HepG2 (cell line): ENCODE results near the gene PRMT7. TPM values are rescaled to one million over a fixed set of nuclear protein-coding genes. Genes with fewer than 3 reads are reported as not detected.

Source experiments
- ATAC-seq: fragments of 200-7000 bp; cut with Tn5 transposase; 3 replicates; pipeline ENCODE4 v1.9.1; 2020; ENCODE audit warnings: mild to moderate bottlenecking, moderate library complexity
- BruUV-seq: library from RNA; stranded (reverse); fragments of 400-500 nt; replicated peaks from 2 replicates; lab custom pipeline; 2021; lab: Mats Ljungman, UMichigan
- CTCF ChIA-PET: fragments of 300-600 bp; formaldehyde crosslinking; extraction: SDS; loops from one replicate; lab custom pipeline; 2021; ENCODE audit warnings: low total read pairs, inconsistent platforms, low intra/inter-chr PET ratio; lab: Yijun Ruan, JAX
- POLR2A ChIA-PET: fragments of 350-600 bp; sonication (Branson Sonifier 250); formaldehyde crosslinking; loops from one replicate; lab custom pipeline; 2020; ENCODE audit warnings: antibody characterized with exemption, inconsistent platforms; lab: Yijun Ruan, JAX
- DNase-seq: peaks from one replicate; pipeline ENCODE4 v3.0.0-alpha.2; 2015; ENCODE audit warnings: low spot score
- FAIRE-seq: peaks from 3 replicates; lab custom pipeline; 2011; peaks lifted over from hg19 to GRCh38; lab: Jason Lieb, UNC
- H2AFZ ChIP-seq: one replicate; pipeline ENCODE4 v1.6.1; 2011; ENCODE audit warnings: low read length, inconsistent platforms
- H3K27ac ChIP-seq: fragments of 300-600 bp; 3 replicates; pipeline ENCODE4 v1.8.0; 2011; ENCODE audit warnings: mixed run types, mild to moderate bottlenecking, mixed read lengths, low read length, inconsistent platforms; ENCODE audit not compliant: insufficient read depth; ENCODE audit errors: extremely low read length
- H3K27me3 ChIP-seq, 2 experiments: fragments of 200-600 bp in 1 of 2; 2 replicates in 1 of 2; 3 replicates in 1 of 2; pipeline versions ENCODE4 v1.6.0 to v1.8.0; 2011; ENCODE audit warnings: low read length in 2 of 2, mild to moderate bottlenecking in 2 of 2, moderate library complexity in 2 of 2, inconsistent platforms in 1 of 2; ENCODE audit not compliant: insufficient read depth in 2 of 2, control insufficient read depth in 1 of 2
- H3K36me3 ChIP-seq, 2 experiments: fragments of 200-600 bp in 1 of 2; replicated peaks in 1 of 2; 2 replicates in 1 of 2; 3 replicates in 1 of 2; pipeline versions ENCODE4 v1.5.1 to v1.8.0; 2011; ENCODE audit warnings: low read length in 2 of 2, inconsistent platforms in 1 of 2; ENCODE audit not compliant: insufficient read depth in 2 of 2, control insufficient read depth in 1 of 2
- H3K4me1 ChIP-seq: 2 replicates; pipeline ENCODE4 v1.5.1; 2012; ENCODE audit warnings: low read length, inconsistent platforms; ENCODE audit not compliant: insufficient read depth
- H3K4me2 ChIP-seq: 2 replicates; pipeline ENCODE4 v1.6.0; 2011; ENCODE audit warnings: low read depth, low read length, inconsistent platforms
- H3K4me3 ChIP-seq, 3 experiments: fragments of 200-600 bp in 1 of 3; sonication (generic), shearing (Covaris generic) in 1 of 3; replicated peaks in 1 of 3; 2 replicates each; pipeline ENCODE4 v1.5.1; 2011 to 2016; ENCODE audit warnings: low read length in 3 of 3, inconsistent platforms in 2 of 3, low read depth in 2 of 3, mild to moderate bottlenecking in 2 of 3, control low read depth in 1 of 3, mixed read lengths in 1 of 3; ENCODE audit not compliant: insufficient read depth in 1 of 3
- H3K79me2 ChIP-seq: one replicate; pipeline ENCODE4 v1.6.1; 2011; ENCODE audit warnings: low read length, inconsistent platforms; ENCODE audit not compliant: insufficient read depth
- H3K9ac ChIP-seq: 2 replicates; pipeline ENCODE4 v1.6.0; 2011; ENCODE audit warnings: mild to moderate bottlenecking, low read depth, low read length, inconsistent platforms; ENCODE audit not compliant: insufficient read depth
- H3K9me3 ChIP-seq: 2 replicates; pipeline ENCODE4 v1.5.1; 2012; ENCODE audit warnings: mild to moderate bottlenecking, low read length
- H4K20me1 ChIP-seq: 2 replicates; pipeline ENCODE4 v1.6.0; 2011; ENCODE audit warnings: inconsistent platforms, mild to moderate bottlenecking, low read length, moderate library complexity; ENCODE audit not compliant: insufficient read depth
- FOSL2 ChIP-seq: sonication (generic); formaldehyde crosslinking; IDR thresholded peaks from 2 replicates; pipeline ENCODE4 v1.4.0; 2020; ENCODE audit warnings: missing genetic modification reagents
- FOXA1 ChIP-seq, 2 experiments: fragments of 450-650 bp in 1 of 2; sonication (generic) in 1 of 2; formaldehyde crosslinking in 1 of 2; IDR thresholded peaks; 2 replicates each; pipeline versions ENCODE4 v1.4.0 to v1.6.1; 2016 to 2020; ENCODE audit warnings: missing genetic modification reagents in 1 of 2
- HDAC1 ChIP-seq: sonication (generic); formaldehyde crosslinking; IDR thresholded peaks from 2 replicates; pipeline ENCODE4 v1.5.1; 2020; ENCODE audit warnings: mild to moderate bottlenecking, missing genetic modification reagents
- MXI1 ChIP-seq: IDR thresholded peaks from 3 replicates; pipeline ENCODE4 v1.6.1; 2012; ENCODE audit warnings: low read depth, low read length, inconsistent platforms, borderline replicate concordance
- SAP130 ChIP-seq: IDR thresholded peaks from 2 replicates; pipeline ENCODE4 v1.6.1; 2016; ENCODE audit warnings: low read depth
- SIN3A ChIP-seq: IDR thresholded peaks from 2 replicates; pipeline ENCODE4 v1.6.1; 2011; ENCODE audit warnings: low read depth, mild to moderate bottlenecking, control low read depth, low read length, borderline replicate concordance
- TGIF2 ChIP-seq: IDR thresholded peaks from 2 replicates; pipeline ENCODE4 v1.6.1; 2016; ENCODE audit warnings: control low read depth, missing compliant biosample characterization
- XRCC5 ChIP-seq: fragments of 200-400 bp; formaldehyde crosslinking; optimal IDR thresholded peaks from 2 replicates; pipeline ENCODE3; 2017; ENCODE audit warnings: mild to moderate bottlenecking, low read length
- ZFP36L1 ChIP-seq: sonication (generic); formaldehyde crosslinking; IDR thresholded peaks from 2 replicates; pipeline ENCODE4 v1.8.0; 2022; ENCODE audit warnings: mild to moderate bottlenecking, missing genetic modification reagents, moderate library complexity
- ZNF260 ChIP-seq: sonication (generic); formaldehyde crosslinking; IDR thresholded peaks from 2 replicates; pipeline ENCODE4 v1.4.0; 2020; ENCODE audit warnings: missing genetic modification reagents, low read depth, mild to moderate bottlenecking, borderline replicate concordance
- ZNF703 ChIP-seq: sonication (generic); formaldehyde crosslinking; IDR thresholded peaks from 2 replicates; pipeline ENCODE4 v1.5.1; 2020; ENCODE audit warnings: missing genetic modification reagents, mild to moderate bottlenecking, moderate library complexity, borderline replicate concordance
- WGBS: methylation state at CpG from one replicate; pipeline ENCODE4 v1.1.6; 2017; ENCODE audit warnings: low lambda C conversion rate; 5-methylcytosine and 5-hydroxymethylcytosine counted together
- in situ Hi-C: cut with HindIII; loops from 2 replicates; pipeline ENCODE4 v1.10.0; 2017; ENCODE audit warnings: low pct_unique_long_range_greater_than_20kb; ENCODE audit not compliant: extremely low pct_ligation_motif_present
- intact Hi-C: fragments of 100-400 bp; cut with micrococcal nuclease; formaldehyde crosslinking; loops from one replicate; pipeline ENCODE4 v1.10.0; 2022; ENCODE audit not compliant: unreplicated experiment
- polyA plus RNA-seq, 8 experiments: library from polyadenylated mRNA; depleted of rRNA in 3 of 8; stranded (reverse) in 7 of 8; unstranded in 1 of 8; fragments of >200 nt; fragmentation: Illumina TruSeq in 4 of 8; extraction: Trizol in 4 of 8; gene quantifications; 2 replicates each; pipeline versions ENCODE4 v1.2.1 to v1.2.3, GENCODE V29; 2011 to 2016; ENCODE audit warnings: low read depth in 4 of 8, missing spikeins in 1 of 8, mixed read lengths in 1 of 8; ENCODE audit not compliant: insufficient read depth in 1 of 8
- total RNA-seq, 5 experiments: library from RNA; depleted of rRNA; stranded (reverse); fragments of >200 nt; fragmentation: Illumina TruSeq; extraction: Trizol; gene quantifications; 2 replicates each; pipeline ENCODE4 v1.2.3, GENCODE V29; 2016; ENCODE audit warnings: low read depth in 1 of 5
- TF ChIP-seq, protein P1 (sequence below): sonication (generic); IDR thresholded peaks from 2 replicates; pipeline ENCODE4 v1.6.1; 2016; ENCODE audit warnings: low read depth, borderline replicate concordance
- TF ChIP-seq, protein P2 (sequence below): IDR thresholded peaks from 2 replicates; pipeline ENCODE4 v1.6.1; 2012; ENCODE audit warnings: inconsistent platforms
- TF ChIP-seq, protein P3 (sequence below): sonication (generic); formaldehyde crosslinking; IDR thresholded peaks from 2 replicates; pipeline ENCODE4 v1.9.0; 2021; ENCODE audit warnings: mild to moderate bottlenecking, missing genetic modification reagents

Gene PRMT7
- total and polyA plus RNA-seq, 2 of the 13 experiments (the other 11 are each of a cell fraction or from before 2014, with no cell fraction given) = 47.5 to 55.0 TPM

DNA sequence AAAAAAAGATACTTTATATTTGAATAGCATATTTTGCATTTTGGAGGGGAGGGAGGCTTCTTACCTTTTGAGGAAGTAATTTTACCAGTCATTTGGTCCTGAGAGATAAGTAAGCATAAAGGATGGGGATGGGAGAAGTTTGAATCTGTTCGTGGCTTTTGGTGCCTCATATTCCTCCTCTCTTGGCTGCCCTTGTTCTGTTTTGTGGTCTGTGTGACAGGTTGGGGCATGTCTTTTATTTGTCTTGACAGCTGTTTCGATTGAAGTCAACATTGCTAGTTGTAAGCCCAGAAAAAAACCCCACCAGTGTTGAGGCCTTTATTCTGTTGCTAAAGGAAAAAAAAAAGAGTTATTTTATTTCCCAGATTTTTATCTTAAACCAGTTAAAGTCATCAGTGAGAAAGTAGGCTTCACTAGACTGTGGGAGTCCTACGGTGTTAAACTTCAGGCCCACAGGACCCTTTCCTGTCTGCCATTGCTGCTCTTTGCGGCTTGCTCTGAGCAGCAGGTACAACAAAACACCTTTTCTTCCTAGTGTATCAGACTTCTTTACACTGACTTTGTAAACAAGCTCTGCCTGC, 35.1 kb upstream of the PRMT7 start:
- TF ChIP-seq, protein P1, sequence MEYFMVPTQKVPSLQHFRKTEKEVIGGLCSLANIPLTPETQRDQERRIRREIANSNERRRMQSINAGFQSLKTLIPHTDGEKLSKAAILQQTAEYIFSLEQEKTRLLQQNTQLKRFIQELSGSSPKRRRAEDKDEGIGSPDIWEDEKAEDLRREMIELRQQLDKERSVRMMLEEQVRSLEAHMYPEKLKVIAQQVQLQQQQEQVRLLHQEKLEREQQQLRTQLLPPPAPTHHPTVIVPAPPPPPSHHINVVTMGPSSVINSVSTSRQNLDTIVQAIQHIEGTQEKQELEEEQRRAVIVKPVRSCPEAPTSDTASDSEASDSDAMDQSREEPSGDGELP = peak; percentile 67
- 0 out of 2 replicates have a peak, but pooled peaks have one; percentile 55 for TF ChIP-seq SIN3A
- TF ChIP-seq ZNF703 (CRISPR knock-in tag) = no peak
- TF ChIP-seq, protein P2, sequence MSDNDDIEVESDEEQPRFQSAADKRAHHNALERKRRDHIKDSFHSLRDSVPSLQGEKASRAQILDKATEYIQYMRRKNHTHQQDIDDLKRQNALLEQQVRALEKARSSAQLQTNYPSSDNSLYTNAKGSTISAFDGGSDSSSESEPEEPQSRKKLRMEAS = peak; percentile 45; the same call in 1 of the 2 replicates
- no peak for TF ChIP-seq ZNF260 (CRISPR knock-in tag)
- TF ChIP-seq MXI1 = peak; percentile 72; the same call in 2 of the 3 replicates
- TF ChIP-seq XRCC5 = peak; percentile 19
- TF ChIP-seq SAP130 (CRISPR knock-in tag) = peak; percentile 74
- TF ChIP-seq HDAC1 (CRISPR knock-in tag) = peak; percentile 44; the same call in 1 of the 2 replicates
- peak; percentile 91 for TF ChIP-seq TGIF2 (CRISPR knock-in tag)
- TF ChIP-seq FOXA1 (IDR thresholded peaks at IDR 0.05) = no peak
- TF ChIP-seq FOXA1 (CRISPR knock-in tag; IDR thresholded peaks at IDR 0.05) = peak; percentile 35; the same call in 1 of the 2 replicates
- TF ChIP-seq ZFP36L1 (CRISPR knock-in tag) = no peak
- no peak for TF ChIP-seq FOSL2 (CRISPR knock-in tag)
- TF ChIP-seq, protein P3, sequence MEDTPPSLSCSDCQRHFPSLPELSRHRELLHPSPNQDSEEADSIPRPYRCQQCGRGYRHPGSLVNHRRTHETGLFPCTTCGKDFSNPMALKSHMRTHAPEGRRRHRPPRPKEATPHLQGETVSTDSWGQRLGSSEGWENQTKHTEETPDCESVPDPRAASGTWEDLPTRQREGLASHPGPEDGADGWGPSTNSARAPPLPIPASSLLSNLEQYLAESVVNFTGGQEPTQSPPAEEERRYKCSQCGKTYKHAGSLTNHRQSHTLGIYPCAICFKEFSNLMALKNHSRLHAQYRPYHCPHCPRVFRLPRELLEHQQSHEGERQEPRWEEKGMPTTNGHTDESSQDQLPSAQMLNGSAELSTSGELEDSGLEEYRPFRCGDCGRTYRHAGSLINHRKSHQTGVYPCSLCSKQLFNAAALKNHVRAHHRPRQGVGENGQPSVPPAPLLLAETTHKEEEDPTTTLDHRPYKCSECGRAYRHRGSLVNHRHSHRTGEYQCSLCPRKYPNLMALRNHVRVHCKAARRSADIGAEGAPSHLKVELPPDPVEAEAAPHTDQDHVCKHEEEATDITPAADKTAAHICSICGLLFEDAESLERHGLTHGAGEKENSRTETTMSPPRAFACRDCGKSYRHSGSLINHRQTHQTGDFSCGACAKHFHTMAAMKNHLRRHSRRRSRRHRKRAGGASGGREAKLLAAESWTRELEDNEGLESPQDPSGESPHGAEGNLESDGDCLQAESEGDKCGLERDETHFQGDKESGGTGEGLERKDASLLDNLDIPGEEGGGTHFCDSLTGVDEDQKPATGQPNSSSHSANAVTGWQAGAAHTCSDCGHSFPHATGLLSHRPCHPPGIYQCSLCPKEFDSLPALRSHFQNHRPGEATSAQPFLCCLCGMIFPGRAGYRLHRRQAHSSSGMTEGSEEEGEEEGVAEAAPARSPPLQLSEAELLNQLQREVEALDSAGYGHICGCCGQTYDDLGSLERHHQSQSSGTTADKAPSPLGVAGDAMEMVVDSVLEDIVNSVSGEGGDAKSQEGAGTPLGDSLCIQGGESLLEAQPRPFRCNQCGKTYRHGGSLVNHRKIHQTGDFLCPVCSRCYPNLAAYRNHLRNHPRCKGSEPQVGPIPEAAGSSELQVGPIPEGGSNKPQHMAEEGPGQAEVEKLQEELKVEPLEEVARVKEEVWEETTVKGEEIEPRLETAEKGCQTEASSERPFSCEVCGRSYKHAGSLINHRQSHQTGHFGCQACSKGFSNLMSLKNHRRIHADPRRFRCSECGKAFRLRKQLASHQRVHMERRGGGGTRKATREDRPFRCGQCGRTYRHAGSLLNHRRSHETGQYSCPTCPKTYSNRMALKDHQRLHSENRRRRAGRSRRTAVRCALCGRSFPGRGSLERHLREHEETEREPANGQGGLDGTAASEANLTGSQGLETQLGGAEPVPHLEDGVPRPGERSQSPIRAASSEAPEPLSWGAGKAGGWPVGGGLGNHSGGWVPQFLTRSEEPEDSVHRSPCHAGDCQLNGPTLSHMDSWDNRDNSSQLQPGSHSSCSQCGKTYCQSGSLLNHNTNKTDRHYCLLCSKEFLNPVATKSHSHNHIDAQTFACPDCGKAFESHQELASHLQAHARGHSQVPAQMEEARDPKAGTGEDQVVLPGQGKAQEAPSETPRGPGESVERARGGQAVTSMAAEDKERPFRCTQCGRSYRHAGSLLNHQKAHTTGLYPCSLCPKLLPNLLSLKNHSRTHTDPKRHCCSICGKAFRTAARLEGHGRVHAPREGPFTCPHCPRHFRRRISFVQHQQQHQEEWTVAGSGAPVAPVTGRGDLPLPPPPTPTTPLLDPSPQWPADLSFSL (CRISPR knock-in tag) = 0 out of 2 replicates have a peak, but pooled peaks have one; percentile 16
- TF ChIP-seq, all 625 proteins: peak for 10
- TSS peak; percentile 35 for BruUV-seq

More for the DNA sequence above, 35.1 kb upstream of the PRMT7 start:
- Histone ChIP-seq H3K4me1 (peaks cover 67% of the 10 kb centered on the region), H3K4me3 (no peak overlapping the region), H3K27me3 (no peaks in the 10 kb centered on the region), H3K27ac (peak overlapping the region; percentile 52), H3K9ac (peak overlapping the region; percentile 27; the same call in 1 of the 2 replicates), H3K9me3 (no peaks in the 10 kb centered on the region), H3K4me2 (peak overlapping the region; percentile 48), H2AFZ (no peak overlapping the region), H3K79me2 (peaks cover 52% of the 10 kb centered on the region), H4K20me1 (peaks cover 9% of the 10 kb centered on the region; the same call in 1 of the 2 replicates), H3K36me3 (peaks cover 20 to 44% of the 10 kb centered on the region in 2 experiments)
- FAIRE-seq (peak; percentile 58), DNase-seq (peak; percentile 35), ATAC-seq (peak; percentile 24; the same call in 1 of the 3 replicates)
- intact Hi-C loops = no loop called here
- POLR2A ChIA-PET = interaction anchor here (1.1 to 2.4 kb wide), 3 partner anchors 9 to 36 kb away, joined by 3 to 16 read pairs (median 10); partner anchors contain the start of genes PRMT7, SLC7A6 and SLC7A6OS
- WGBS = 53% methylated on average over 4 of the region's 4 CpGs
- CTCF ChIA-PET = no interaction called here
- in situ Hi-C loops = no loop called here
